Endothelial cell of umbilical vein (primary cell): ENCODE data around the gene CTLA4. TPM values are rescaled to one million over a fixed set of nuclear protein-coding genes. Genes with fewer than 3 reads are reported as not detected.

Experiments used
- BruUV-seq: library from RNA; stranded (reverse); fragments of 400-500 nt; replicated peaks from 2 replicates; lab custom pipeline; 2021; lab: Mats Ljungman, UMichigan
- CTCF ChIA-PET: fragments of 300-600, 350-600 bp; sonication (Branson Sonifier 250); formaldehyde crosslinking; loops from one replicate; lab custom pipeline; 2021; ENCODE audit warnings: antibody characterized with exemption, inconsistent platforms; lab: Charles Lee
- POLR2A ChIA-PET: fragments of 300-600, 350-600 bp; sonication (Branson Sonifier 250); formaldehyde crosslinking; loops from one replicate; lab custom pipeline; 2021; ENCODE audit warnings: antibody characterized with exemption, inconsistent platforms; lab: Charles Lee
- DNase-seq: peaks from one replicate; pipeline ENCODE4 v3.0.0-alpha.2; 2011; ENCODE audit warnings: low read depth, low spot score
- FAIRE-seq: peaks from 2 replicates; lab custom pipeline; 2011; peaks lifted over from hg19 to GRCh38; lab: Jason Lieb, UNC
- H2AFZ ChIP-seq: 2 replicates; pipeline ENCODE4 v1.6.0; 2012; ENCODE audit warnings: low read depth, low read length, control low read depth, inconsistent platforms
- H3K27ac ChIP-seq: 2 replicates; pipeline ENCODE4 v1.5.1; 2011; ENCODE audit warnings: low read depth, mild to moderate bottlenecking, control low read depth, low read length, moderate library complexity; ENCODE audit not compliant: insufficient read depth
- H3K27me3 ChIP-seq, 2 experiments: 2 replicates each; pipeline versions ENCODE4 v1.6.0 to v1.6.1; 2011; ENCODE audit warnings: low read length in 2 of 2, mixed read lengths in 1 of 2; ENCODE audit not compliant: control insufficient read depth in 2 of 2, insufficient read depth in 2 of 2
- H3K36me3 ChIP-seq, 2 experiments: 2 replicates in 1 of 2; 3 replicates in 1 of 2; pipeline ENCODE4 v1.5.1; 2011; ENCODE audit warnings: low read length in 2 of 2, mild to moderate bottlenecking in 1 of 2, moderate library complexity in 1 of 2; ENCODE audit not compliant: control insufficient read depth in 2 of 2, insufficient read depth in 2 of 2; ENCODE audit errors: extremely low read depth in 1 of 2
- H3K4me1 ChIP-seq: 3 replicates; pipeline ENCODE4 v1.5.1; 2011; ENCODE audit warnings: mild to moderate bottlenecking, low read length; ENCODE audit not compliant: control insufficient read depth, insufficient read depth; ENCODE audit errors: extremely low read depth
- H3K4me2 ChIP-seq: 2 replicates; pipeline ENCODE4 v1.6.1; 2011; ENCODE audit warnings: low read length, control low read depth, mixed read lengths; ENCODE audit not compliant: insufficient read depth
- H3K4me3 ChIP-seq, 3 experiments: fragments of 200-600 bp in 1 of 3; sonication (generic), shearing (Covaris generic) in 1 of 3; replicated peaks in 1 of 3; 2 replicates each; pipeline ENCODE4 v1.5.1; 2011 to 2016; ENCODE audit warnings: control low read depth in 3 of 3, low read length in 3 of 3, mild to moderate bottlenecking in 2 of 3, inconsistent platforms in 1 of 3, low read depth in 1 of 3, moderate library complexity in 1 of 3; ENCODE audit not compliant: insufficient read depth in 1 of 3
- H3K79me2 ChIP-seq: 2 replicates; pipeline ENCODE4 v1.6.0; 2012; ENCODE audit warnings: low read length, inconsistent platforms; ENCODE audit not compliant: control insufficient read depth, insufficient read depth
- H3K9ac ChIP-seq: replicated peaks from 2 replicates; pipeline ENCODE3; 2011; ENCODE audit warnings: low read length, control low read depth; ENCODE audit not compliant: insufficient read depth; ENCODE audit errors: extremely low read depth
- H3K9me1 ChIP-seq: replicated peaks from 3 replicates; pipeline ENCODE4 v1.6.0; 2011; ENCODE audit warnings: mild to moderate bottlenecking, low read length; ENCODE audit not compliant: control insufficient read depth, insufficient read depth; ENCODE audit errors: extremely low read depth
- H3K9me3 ChIP-seq: replicated peaks from 2 replicates; pipeline ENCODE4 v1.5.1; 2012; ENCODE audit warnings: low read length, inconsistent platforms; ENCODE audit not compliant: control insufficient read depth, insufficient read depth
- H4K20me1 ChIP-seq: replicated peaks from 2 replicates; pipeline ENCODE3; 2011; ENCODE audit warnings: mild to moderate bottlenecking, low read length; ENCODE audit not compliant: control insufficient read depth, insufficient read depth; ENCODE audit errors: extremely low read depth
- FOS ChIP-seq: IDR thresholded peaks from 2 replicates; pipeline ENCODE4 v1.6.1; 2011; ENCODE audit warnings: mild to moderate bottlenecking, low read length, moderate library complexity, borderline replicate concordance; ENCODE audit not compliant: insufficient read depth
- JUN ChIP-seq: IDR thresholded peaks from 2 replicates; pipeline ENCODE4 v1.6.1; 2011; ENCODE audit warnings: borderline replicate concordance, low read depth; ENCODE audit not compliant: insufficient read length, insufficient read depth
- MYC ChIP-seq: IDR thresholded peaks from one replicate; pipeline ENCODE4 v1.6.1; 2011; ENCODE audit warnings: mild to moderate bottlenecking, low read depth, low read length
- dilution Hi-C: fragments of 300-500 bp; cut with MboI; formaldehyde crosslinking; loops from one replicate; pipeline ENCODE4 v1.15.0; 2019; ENCODE audit warnings: low sequenced_read_pairs; ENCODE audit not compliant: extremely low pct_ligation_motif_present
- intact Hi-C: fragments of 100-400 bp; cut with micrococcal nuclease; formaldehyde crosslinking; loops from one replicate; pipeline ENCODE4 v1.10.0; 2022
- polyA plus RNA-seq, 4 experiments: library from polyadenylated mRNA; depleted of rRNA in 3 of 4; stranded (reverse) in 3 of 4; unstranded in 1 of 4; fragments of >200 nt; gene quantifications; 2 replicates each; pipeline versions ENCODE4 v1.2.1 to v1.2.3, GENCODE V29; 2011 to 2012; ENCODE audit warnings: missing spikeins in 1 of 4
- total RNA-seq: library from RNA; stranded (reverse); gene quantifications from 2 replicates; pipeline ENCODE4 v1.2.3, GENCODE V29; 2021
- TF ChIP-seq, protein P1 (sequence below): IDR thresholded peaks from 2 replicates; pipeline ENCODE4 v1.6.1; 2011; ENCODE audit not compliant: insufficient read depth, insufficient read length
- TF ChIP-seq, protein P2 (sequence below), 2 donors: IDR thresholded peaks; 1 replicate in 1 of 2; 2 replicates in 1 of 2; pipeline ENCODE4 v1.5.1; 2011; ENCODE audit warnings: low read length in 2 of 2, mild to moderate bottlenecking in 2 of 2, moderate library complexity in 2 of 2, control low read depth in 1 of 2, inconsistent platforms in 1 of 2, low read depth in 1 of 2; ENCODE audit not compliant: insufficient read depth in 1 of 2; ENCODE audit errors: extremely low read depth in 1 of 2

CTLA4 gene
- total and polyA plus RNA-seq, 2 donors (not counting 3 experiments of a cell fraction or from before 2014, with no cell fraction given), result not detected

DNA sequence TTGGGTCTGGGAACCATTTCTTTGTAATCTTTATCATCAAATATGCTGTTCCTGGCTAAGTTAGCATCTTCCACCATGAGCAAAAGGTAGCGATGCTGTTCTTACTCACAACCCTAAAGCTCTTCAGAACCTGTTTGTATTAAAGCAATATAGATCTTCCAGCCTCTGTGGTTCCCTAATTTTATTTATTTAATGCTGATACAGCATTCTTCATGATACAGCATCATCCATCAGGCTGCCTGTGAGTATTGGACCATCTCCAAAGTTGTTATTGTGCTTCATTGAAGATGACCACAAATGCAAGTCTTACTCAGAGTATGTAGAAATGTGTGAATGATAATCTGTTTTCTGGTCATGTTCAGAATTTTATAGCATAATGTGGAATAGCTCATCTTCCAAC, 40.9 kb upstream of the CTLA4 start:
- no peaks in the 10 kb centered on the region for H3K79me2 ChIP-seq
- FAIRE-seq (no peak), DNase-seq (no peak)
- H3K9ac ChIP-seq, result no peak overlapping the region
- H3K9me3 ChIP-seq, result no peaks in the 10 kb centered on the region
- dilution Hi-C loops, result no loop called here
- no peaks in the 10 kb centered on the region for H3K9me1 ChIP-seq
- H3K36me3 ChIP-seq, result no peaks in the 10 kb centered on the region
- no peak overlapping the region for H3K4me3 ChIP-seq
- ChIA-PET CTCF (no interaction called here), POLR2A (no interaction called here)
- no peak overlapping the region for H3K27ac ChIP-seq
- intact Hi-C loops, result no loop called here
- TF ChIP-seq JUN (no peak), MYC (no peak), FOS (no peak)
- TF ChIP-seq, protein P1, sequence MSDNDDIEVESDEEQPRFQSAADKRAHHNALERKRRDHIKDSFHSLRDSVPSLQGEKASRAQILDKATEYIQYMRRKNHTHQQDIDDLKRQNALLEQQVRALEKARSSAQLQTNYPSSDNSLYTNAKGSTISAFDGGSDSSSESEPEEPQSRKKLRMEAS, result no peak
- TF ChIP-seq, protein P2, sequence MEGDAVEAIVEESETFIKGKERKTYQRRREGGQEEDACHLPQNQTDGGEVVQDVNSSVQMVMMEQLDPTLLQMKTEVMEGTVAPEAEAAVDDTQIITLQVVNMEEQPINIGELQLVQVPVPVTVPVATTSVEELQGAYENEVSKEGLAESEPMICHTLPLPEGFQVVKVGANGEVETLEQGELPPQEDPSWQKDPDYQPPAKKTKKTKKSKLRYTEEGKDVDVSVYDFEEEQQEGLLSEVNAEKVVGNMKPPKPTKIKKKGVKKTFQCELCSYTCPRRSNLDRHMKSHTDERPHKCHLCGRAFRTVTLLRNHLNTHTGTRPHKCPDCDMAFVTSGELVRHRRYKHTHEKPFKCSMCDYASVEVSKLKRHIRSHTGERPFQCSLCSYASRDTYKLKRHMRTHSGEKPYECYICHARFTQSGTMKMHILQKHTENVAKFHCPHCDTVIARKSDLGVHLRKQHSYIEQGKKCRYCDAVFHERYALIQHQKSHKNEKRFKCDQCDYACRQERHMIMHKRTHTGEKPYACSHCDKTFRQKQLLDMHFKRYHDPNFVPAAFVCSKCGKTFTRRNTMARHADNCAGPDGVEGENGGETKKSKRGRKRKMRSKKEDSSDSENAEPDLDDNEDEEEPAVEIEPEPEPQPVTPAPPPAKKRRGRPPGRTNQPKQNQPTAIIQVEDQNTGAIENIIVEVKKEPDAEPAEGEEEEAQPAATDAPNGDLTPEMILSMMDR (IDR thresholded peaks at IDR 0.05; ENCODE audit: extremely low read depth in 1 of 2, insufficient read depth in 1 of 2, low read depth in 1 of 2, low read length in 2 of 2), result no peak
- no peaks in the 10 kb centered on the region for H4K20me1 ChIP-seq
- peaks cover 2 to 5% of the 10 kb centered on the region in 2 experiments for H3K27me3 ChIP-seq
- no peak overlapping the region for H2AFZ ChIP-seq
- no peaks in the 10 kb centered on the region for H3K4me1 ChIP-seq
- H3K4me2 ChIP-seq, result no peak overlapping the region
- BruUV-seq, result no TSS peak
